Right ventricle myocardium superior (tissue), 1 donor: ENCODE results near the gene SATL1. TPM values are rescaled to one million over a fixed set of nuclear protein-coding genes. Genes with fewer than 3 reads are reported as not detected.
A peak's percentile ranks its signal among the peaks of the same experiment; 100 is the strongest.
"Not testable (repeated sequence)": the region's sequence is repeated elsewhere in the genome, so short reads cannot be mapped to it uniquely, and the experiment has no call there.

Experiments used
- ATAC-seq: fragments of 200-7000 bp; cut with Tn5 transposase; one replicate; pipeline ENCODE4 v1.9.1; 2020; ENCODE audit warnings: mild to moderate bottlenecking; ENCODE audit not compliant: poor library complexity
- DNase-seq: peaks from one replicate; pipeline ENCODE4 v3.0.0-alpha.2; 2020
- intact Hi-C: fragments of 100-400 bp; cut with DNase I; formaldehyde crosslinking; loops from one replicate; pipeline ENCODE4 v1.11.2; 2022
- long read RNA-seq: library from polyadenylated mRNA; unstranded; transcript quantifications from one replicate; pipeline ENCODE4 v2.0.0, GENCODE V29; 2021
- total RNA-seq: library from RNA; stranded (reverse); fragmentation: NEBNext Ultra II Directional; extraction: Animal tissue kit (Norgen Biotek cat#: 25700); gene quantifications from one replicate; pipeline ENCODE4 v1.2.1, GENCODE V29; 2021
- donor health status: DM: no; HTN: yes; CAD: no; lungs with severe emphysema.

The SATL1 gene, protein sequence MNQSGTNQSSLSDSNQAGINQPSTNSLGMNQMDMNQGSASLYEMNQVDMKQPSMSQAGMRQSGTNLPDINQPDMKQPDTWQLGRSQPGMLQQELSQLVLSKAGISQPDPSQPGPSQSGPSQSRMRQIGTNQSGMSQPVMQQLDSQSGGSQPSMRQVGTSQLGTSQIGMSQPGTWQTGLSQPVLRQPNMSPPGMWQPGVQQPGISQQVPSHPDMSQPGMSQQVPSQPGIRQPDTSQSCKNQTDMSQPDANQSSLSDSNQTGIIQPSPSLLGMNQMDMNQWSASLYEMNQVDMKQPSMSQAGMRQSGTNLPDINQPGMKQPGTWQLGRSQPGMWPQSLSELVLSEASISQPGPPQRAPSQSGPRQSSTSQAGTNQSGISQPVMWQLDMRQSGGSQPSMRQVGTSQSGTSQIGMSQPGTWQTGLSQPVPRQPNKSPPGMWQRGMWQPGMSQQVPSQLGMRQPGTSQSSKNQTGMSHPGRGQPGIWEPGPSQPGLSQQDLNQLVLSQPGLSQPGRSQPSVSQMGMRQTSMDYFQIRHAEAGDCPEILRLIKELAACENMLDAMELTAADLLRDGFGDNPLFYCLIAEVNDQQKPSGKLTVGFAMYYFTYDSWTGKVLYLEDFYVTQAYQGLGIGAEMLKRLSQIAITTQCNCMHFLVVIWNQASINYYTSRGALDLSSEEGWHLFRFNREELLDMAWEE
- total RNA-seq = not detected
- long read RNA-seq = 0 reads

DNA sequence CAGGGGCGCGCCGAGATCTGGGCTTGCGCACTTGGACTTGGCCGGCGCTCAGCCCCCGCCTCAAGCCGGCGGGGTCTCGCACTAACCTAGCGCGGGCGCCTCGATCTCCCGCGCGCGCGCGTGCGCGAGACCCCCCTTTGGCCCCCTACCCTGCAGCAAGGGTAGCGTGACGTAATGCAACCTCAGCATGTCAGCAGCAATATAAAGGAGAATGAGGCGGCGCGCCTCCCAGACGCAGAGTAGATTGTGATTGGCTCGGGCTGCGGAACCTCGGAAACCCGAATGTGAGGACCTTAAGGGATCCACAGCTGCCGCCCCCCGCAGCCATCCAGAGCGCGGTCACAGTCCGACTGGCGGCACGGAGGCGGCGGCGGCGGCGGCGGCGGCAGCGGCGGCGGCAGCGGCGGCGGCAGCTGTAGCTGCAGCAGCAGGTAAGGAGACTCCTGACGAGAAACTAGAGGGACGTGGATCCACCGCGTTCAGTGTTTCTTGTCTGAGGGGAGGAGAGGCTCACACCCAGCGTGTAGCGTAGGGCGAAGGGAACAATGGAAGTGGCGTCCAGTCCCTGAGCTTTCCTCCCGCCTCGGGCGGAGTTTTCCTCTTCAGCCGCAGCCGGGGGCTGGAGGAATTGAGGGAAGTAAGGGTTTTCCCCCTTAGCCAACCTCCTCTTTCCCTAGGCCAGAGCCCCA is at the start of gene SATL1, which contains the start of gene ZNF711:
Gene SATL1, minus strand, starts transcription at position 19 of the 689 bp plus-strand sequence. CDS start 134,811 bp downstream, outside the sequence.
Gene ZNF711, plus strand, starts transcription at position 231 of the 689 bp plus-strand sequence. CDS start 3,582 bp downstream, outside the sequence.
- peak; percentile 46 for DNase-seq
- intact Hi-C loops = no loop called here
- ATAC-seq = peak; percentile 25

DNA sequence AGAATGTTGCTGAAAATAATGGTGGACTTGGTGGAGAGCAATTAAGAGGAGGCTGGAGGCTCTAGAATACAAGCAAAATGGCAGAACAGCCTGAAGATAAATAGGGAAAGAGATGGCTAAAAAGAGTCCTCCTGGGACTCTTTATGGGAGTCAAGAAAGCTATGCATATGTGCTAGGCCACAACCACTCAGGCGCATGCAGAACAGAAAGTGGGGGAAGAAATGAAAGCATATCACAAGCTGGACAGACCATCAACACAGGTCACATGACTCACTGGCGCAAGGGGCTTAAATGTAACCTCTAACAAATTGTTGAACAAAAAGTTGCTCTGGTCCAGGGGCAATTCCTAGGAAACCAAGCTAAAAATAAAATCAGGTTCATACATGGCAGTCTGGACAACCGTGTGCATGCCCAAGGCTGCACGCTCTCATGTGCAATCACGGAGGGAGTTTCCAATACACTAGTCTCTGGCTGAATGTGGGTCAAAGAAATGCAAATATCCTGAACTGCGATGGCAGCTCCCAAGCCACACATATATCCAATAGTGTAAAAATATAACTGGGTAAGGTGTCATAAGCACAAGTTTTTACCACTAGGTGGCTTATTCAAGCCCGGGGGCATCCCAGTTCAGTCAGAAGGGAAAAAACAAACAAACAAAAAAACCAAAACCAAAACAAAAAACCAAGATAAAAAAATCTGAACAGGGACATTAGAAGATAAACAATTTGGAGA is 45.6 kb upstream of the SATL1 start:
- intact Hi-C loops = no loop called here
- ATAC-seq (no peak), DNase-seq (no peak)

- DNase-seq, intact Hi-C loops, ATAC-seq: not testable (repeated sequence)
Observed at GRCh38 chrX:85285286-85285685, 41.7 kb upstream of the SATL1 start.

DNA sequence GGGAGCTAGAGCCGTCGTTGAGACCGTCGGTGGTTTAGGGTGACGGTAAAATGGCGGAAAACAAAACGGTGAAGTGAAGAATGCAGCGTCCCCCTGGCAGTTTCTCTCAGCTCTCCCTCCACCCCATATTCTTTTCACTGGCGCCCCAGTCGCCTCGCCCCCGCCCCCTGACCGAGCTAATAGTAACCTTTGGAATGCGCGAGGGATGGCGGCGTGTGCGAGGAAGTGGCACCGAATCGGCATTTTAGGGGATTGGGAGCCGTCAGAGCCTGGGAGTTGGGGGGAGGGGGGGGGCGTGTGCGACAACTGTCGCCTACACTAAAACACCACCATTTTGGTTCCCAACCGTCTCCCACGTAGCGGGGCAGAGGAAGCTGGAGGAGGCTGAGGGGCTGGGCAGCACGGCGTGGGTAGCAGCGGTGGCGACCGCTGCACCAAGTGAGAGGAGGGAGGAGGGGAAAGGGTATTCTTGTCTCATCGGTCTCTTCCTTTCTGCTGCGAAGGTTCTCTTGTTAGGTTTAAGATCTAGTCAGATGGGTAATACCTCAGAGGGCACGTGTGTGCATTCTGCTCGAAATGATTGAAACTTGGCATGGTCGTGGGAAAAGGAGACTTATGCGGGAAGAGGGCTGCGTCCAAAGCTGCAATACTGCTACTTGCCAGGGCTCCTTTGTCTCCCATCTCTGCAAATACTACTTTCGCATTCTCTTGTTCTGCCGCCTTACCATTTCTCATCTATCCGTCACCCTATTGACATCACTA is 1.1 kb upstream of the SATL1 start:
- DNase-seq (no peak), ATAC-seq (no peak)
- intact Hi-C loops = no loop called here

DNA sequence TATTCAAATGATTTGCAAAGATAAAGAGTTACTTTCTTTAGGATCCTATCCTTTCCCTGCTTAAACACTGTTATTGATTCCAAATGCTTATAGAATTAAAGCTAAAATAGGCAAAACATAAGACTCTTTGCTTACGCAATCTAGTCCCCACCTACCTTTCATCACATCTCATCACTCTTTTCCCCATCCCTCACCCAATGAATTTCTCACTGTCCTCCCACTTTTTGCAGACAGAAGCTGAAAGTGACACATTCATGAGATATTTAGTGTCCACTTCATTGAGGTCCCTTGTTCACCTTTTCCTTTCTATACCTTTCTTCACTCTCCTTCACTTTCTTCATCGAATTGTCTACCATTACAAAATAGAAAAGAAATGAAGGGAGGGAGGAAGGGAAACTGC is 424 bp downstream of the SATL1 start:
- ATAC-seq = no peak
- DNase-seq = no peak
- intact Hi-C loops = no loop called here

GRCh38 chrX:85223359-85223758 is 20.2 kb downstream of the SATL1 start:
- ATAC-seq (no peak), DNase-seq (no peak)
- intact Hi-C loops = no loop called here

DNA sequence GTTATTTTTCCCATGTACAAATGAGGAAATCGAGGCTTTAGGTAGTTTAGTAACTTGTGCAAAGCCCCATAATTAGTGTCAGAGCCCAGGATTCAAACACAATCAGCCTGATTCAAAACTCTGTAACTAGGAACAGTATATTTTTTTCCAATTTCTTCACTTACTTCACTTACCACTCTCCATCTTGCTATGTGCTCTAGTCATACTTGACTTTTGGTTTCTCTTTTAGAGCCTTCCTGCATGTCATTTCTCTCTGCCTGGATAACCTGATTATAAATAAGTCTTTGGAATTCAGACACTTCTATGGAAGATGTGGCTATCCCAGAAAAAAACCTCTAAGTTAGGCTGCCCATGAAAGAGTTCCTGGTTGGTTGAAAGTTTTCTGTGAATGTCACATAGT is 22.2 kb downstream of the SATL1 start:
- intact Hi-C loops = no loop called here
- DNase-seq (no peak), ATAC-seq (no peak)

- intact Hi-C loops = no loop called here
- DNase-seq (no peak), ATAC-seq (no peak)
Observed at GRCh38 chrX:85215946-85216345, 27.6 kb downstream of the SATL1 start.

- intact Hi-C loops = no loop called here
- no peak for DNase-seq
- ATAC-seq = no peak
Observed at GRCh38 chrX:85213792-85214530, 29.6 kb downstream of the SATL1 start.

- intact Hi-C loops = no loop called here
- ATAC-seq = no peak
- no peak for DNase-seq
Observed at GRCh38 chrX:85203461-85203970, 40.1 kb downstream of the SATL1 start.

DNA sequence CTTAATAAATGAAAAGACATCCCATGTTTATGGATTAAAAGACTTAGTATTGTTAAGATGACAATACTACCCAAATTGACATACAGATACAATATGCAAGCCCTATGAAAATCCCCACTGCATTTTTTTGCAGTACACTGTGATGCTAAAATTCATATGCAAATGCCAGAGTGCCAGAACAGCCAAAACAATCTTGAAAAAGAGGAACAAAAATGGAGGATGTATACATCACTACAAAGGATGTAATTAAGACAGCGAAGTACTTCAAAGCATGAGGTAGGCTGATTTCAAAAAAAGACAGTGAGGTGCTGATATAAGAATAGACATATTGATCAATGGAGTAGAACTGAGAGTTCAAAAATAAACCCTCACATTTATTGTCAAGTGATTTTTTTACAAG is 47.3 kb downstream of the SATL1 start:
- intact Hi-C loops = no loop called here
- no peak for ATAC-seq

GRCh38 chrX:85159644-85160043 is 83.9 kb downstream of the SATL1 start:
- DNase-seq (no peak), ATAC-seq (no peak)
- intact Hi-C loops = no loop called here

More for the DNA sequence above, 47.3 kb downstream of the SATL1 start:
- DNase-seq = no peak

- ATAC-seq = no peak
- intact Hi-C loops = no loop called here
- DNase-seq = no peak
Observed at GRCh38 chrX:85140964-85141363, 102.6 kb downstream of the SATL1 start.

DNA sequence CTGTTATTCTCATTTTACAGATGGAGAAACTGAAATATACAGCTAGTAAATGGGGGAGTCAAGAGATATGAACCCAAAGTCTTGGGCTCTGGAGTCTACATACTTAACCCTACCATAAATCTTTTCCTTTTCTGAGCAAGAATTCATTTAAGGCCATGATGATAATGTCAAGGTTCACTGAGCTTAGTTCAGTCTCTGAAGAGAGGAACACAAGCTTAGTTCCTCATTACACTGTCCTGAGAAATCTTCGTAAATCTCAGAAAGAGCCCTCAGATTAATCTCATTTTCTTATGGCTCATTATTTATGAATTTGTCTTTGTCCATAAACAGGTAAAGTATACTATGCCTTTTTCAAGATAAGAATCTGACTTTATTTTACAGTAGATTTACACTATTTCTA is 104.2 kb downstream of the SATL1 start:
- no peak for ATAC-seq
- no peak for DNase-seq
- intact Hi-C loops = no loop called here

DNA sequence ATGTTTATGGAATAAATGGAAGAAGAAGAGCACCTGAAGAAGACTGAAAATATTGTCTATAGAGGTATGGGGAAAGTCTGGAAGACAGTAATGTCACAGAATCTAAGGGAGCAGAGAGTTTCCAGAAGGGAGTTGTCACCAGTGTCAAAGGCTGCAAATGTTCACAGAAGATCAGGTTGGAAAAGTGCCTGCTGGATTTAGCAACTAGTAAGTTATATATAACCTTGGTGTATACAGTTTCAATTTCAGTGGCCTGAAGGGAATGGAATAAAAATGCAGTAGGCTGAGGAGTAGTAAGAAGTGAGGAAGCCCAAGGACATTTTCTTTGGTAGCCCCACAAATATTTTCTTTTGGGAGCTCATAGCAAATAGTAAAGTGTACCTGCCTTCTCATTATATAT is 107.2 kb downstream of the SATL1 start:
- DNase-seq = no peak
- no peak for ATAC-seq
- intact Hi-C loops = no loop called here

GRCh38 chrX:85115252-85115651 is 128.3 kb downstream of the SATL1 start:
- ATAC-seq (no peak), DNase-seq (no peak)
- intact Hi-C loops = loop anchor here (10.0 kb wide), 1 partner anchor 430 kb away; no protein-coding TSS in a partner anchor

DNA sequence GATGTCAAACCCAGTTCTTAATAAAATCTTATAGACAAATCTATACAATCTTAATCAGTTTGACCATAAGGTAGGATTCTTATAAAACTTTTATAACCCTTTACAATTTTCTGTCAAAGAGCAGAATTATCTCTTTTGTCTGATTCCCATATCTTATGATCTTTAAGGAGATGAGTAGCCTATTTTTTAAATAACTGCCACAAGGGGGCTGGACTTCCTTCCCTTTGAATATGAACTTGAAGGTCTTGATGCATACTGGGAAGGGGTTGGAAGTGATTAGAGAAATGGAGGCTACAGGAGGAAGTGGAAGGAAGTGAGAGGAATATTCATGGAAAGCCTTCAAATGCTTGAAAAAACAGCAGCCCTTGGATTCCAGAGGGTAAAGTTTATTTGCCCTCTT is 128.8 kb downstream of the SATL1 start:
- DNase-seq = no peak
- intact Hi-C loops = loop anchor here (10.0 kb wide), 1 partner anchor 430 kb away; no protein-coding TSS in a partner anchor
- no peak for ATAC-seq
